ENCODE data around the gene WDR81.

- no peak for TF ChIP-seq CTCF (conservative IDR thresholded peaks at IDR 0.05; ENCODE audit: low read depth, low read length)
- TF ChIP-seq EZH2 (IDR thresholded peaks at IDR 0.05; ENCODE audit: borderline replicate concordance, low read depth, low read length, poor library complexity, severe bottlenecking), result no peak
These were observed 5.4 kb downstream of the WDR81 start for GRCh38 chr17:1729966-1730325.
